GM23338 (cell line): ENCODE data around the gene CDH23. TPM values are rescaled to one million over a fixed set of nuclear protein-coding genes. Genes with fewer than 3 reads are reported as not detected.

Experiments
- ATAC-seq: fragments of 200-7000 bp; cut with Tn5 transposase; 3 replicates; pipeline ENCODE4 v1.9.1; 2020
- DNase-seq: peaks from one replicate; pipeline ENCODE4 v3.0.0-alpha.2; 2015; ENCODE audit warnings: low spot score
- H2AFZ ChIP-seq: fragments of 200-600 bp; sonication (generic); 2 replicates; pipeline ENCODE4 v1.8.0; 2016; ENCODE audit warnings: antibody characterized with exemption, mild to moderate bottlenecking, moderate library complexity
- H3F3A ChIP-seq: fragments of 200-600 bp; sonication (generic); replicated peaks from 2 replicates; pipeline ENCODE4 v1.8.0; 2017; ENCODE audit warnings: antibody characterized with exemption, mixed run types, low read depth
- H3K27ac ChIP-seq: fragments of 200-600 bp; sonication (generic); 2 replicates; pipeline ENCODE4 v1.6.1; 2016; ENCODE audit warnings: low read depth
- H3K27me3 ChIP-seq: fragments of 200-600 bp; sonication (generic); 2 replicates; pipeline ENCODE4 v1.8.0; 2016; ENCODE audit warnings: mild to moderate bottlenecking, mixed run types, moderate library complexity; ENCODE audit not compliant: insufficient read depth
- H3K36me3 ChIP-seq: fragments of 200-600 bp; sonication (generic); 2 replicates; pipeline ENCODE4 v1.8.0; 2016; ENCODE audit warnings: mild to moderate bottlenecking; ENCODE audit not compliant: insufficient read depth
- H3K4me1 ChIP-seq: fragments of 200-600 bp; sonication (generic); 2 replicates; pipeline ENCODE4 v1.8.0; 2016; ENCODE audit warnings: mild to moderate bottlenecking, moderate library complexity; ENCODE audit not compliant: insufficient read depth
- H3K4me2 ChIP-seq: fragments of 200-600 bp; sonication (generic); 2 replicates; pipeline ENCODE4 v1.7.1; 2017; ENCODE audit warnings: mixed run types
- H3K4me3 ChIP-seq: fragments of 200-600 bp; sonication (generic); 2 replicates; pipeline ENCODE4 v1.6.1; 2016; ENCODE audit warnings: mixed run types
- H3K79me2 ChIP-seq: fragments of 200-600 bp; sonication (generic); replicated peaks from 2 replicates; pipeline ENCODE4 v1.8.0; 2017; ENCODE audit warnings: mild to moderate bottlenecking; ENCODE audit not compliant: insufficient read depth
- H3K9me2 ChIP-seq: fragments of 200-600 bp; sonication (generic); 2 replicates; pipeline ENCODE4 v1.8.0; 2017; ENCODE audit not compliant: insufficient read depth
- H4K20me1 ChIP-seq: fragments of 200-600 bp; sonication (generic); replicated peaks from 2 replicates; pipeline ENCODE4 v1.8.0; 2017; ENCODE audit warnings: mild to moderate bottlenecking; ENCODE audit not compliant: insufficient read depth
- H3K27ac Mint-ChIP-seq: 2 replicates; pipeline ENCODE4 v1.8.0; 2020; ENCODE audit warnings: inconsistent platforms, mild to moderate bottlenecking, moderate library complexity, mixed read lengths
- H3K27me3 Mint-ChIP-seq: 3 replicates; pipeline ENCODE4 v1.8.0; 2022; ENCODE audit warnings: low read depth, mild to moderate bottlenecking, moderate library complexity, mixed read lengths, inconsistent platforms; ENCODE audit not compliant: insufficient read depth, poor library complexity
- H3K36me3 Mint-ChIP-seq: 3 replicates; pipeline ENCODE4 v1.8.0; 2021; ENCODE audit warnings: low read depth, mild to moderate bottlenecking, inconsistent platforms, moderate library complexity, mixed read lengths
- H3K4me1 Mint-ChIP-seq: 3 replicates; pipeline ENCODE4 v1.8.0; 2020; ENCODE audit warnings: mild to moderate bottlenecking, inconsistent platforms, mixed read lengths
- H3K4me3 Mint-ChIP-seq: 3 replicates; pipeline ENCODE4 v1.8.0; 2021; ENCODE audit warnings: moderate library complexity, mild to moderate bottlenecking, inconsistent platforms, mixed read lengths
- H3K9me3 Mint-ChIP-seq: 3 replicates; pipeline ENCODE4 v1.8.0; 2020; ENCODE audit warnings: moderate library complexity, mild to moderate bottlenecking, inconsistent platforms, mixed read lengths
- CREB1 ChIP-seq: fragments of 250-450 bp; sonication (Bioruptor Pico); IDR thresholded peaks from 2 replicates; pipeline ENCODE4 v1.5.0; 2020; ENCODE audit warnings: low read depth, mild to moderate bottlenecking, moderate library complexity
- ETS1 ChIP-seq: IDR thresholded peaks from 2 replicates; pipeline ENCODE4 v1.6.1; 2016; ENCODE audit warnings: antibody characterized with exemption
- EZH2phosphoT487 ChIP-seq: fragments of 200-600 bp; sonication (generic); IDR thresholded peaks from one replicate; pipeline ENCODE4 v1.8.1; 2018; ENCODE audit warnings: antibody characterized with exemption; ENCODE audit not compliant: unreplicated experiment
- JUNB ChIP-seq: IDR thresholded peaks from one replicate; pipeline ENCODE4 v1.6.1; 2016; ENCODE audit warnings: antibody characterized with exemption; ENCODE audit not compliant: unreplicated experiment
- NANOG ChIP-seq: IDR thresholded peaks from 2 replicates; pipeline ENCODE4 v1.6.1; 2016; ENCODE audit warnings: antibody characterized with exemption, borderline replicate concordance
- POLR2AphosphoS5 ChIP-seq: IDR thresholded peaks from 2 replicates; pipeline ENCODE4 v1.6.1; 2016; ENCODE audit warnings: antibody characterized with exemption, low read depth
- STAT1 ChIP-seq: IDR thresholded peaks from one replicate; pipeline ENCODE4 v1.6.1; 2016; ENCODE audit warnings: antibody characterized with exemption; ENCODE audit not compliant: unreplicated experiment
- ZNF114 ChIP-seq: fragments of 250-450 bp; sonication (Bioruptor Pico); IDR thresholded peaks from 2 replicates; pipeline ENCODE4 v1.5.0; 2020; ENCODE audit warnings: mild to moderate bottlenecking, moderate library complexity
- polyA plus RNA-seq: library from polyadenylated mRNA; unstranded; fragments of >200 nt; fragmentation: Nextera tagmentation; extraction: Ambion mirVana; gene quantifications from 2 replicates; pipeline ENCODE4 v1.2.1, GENCODE V29; 2016
- total RNA-seq: library from RNA; depleted of rRNA; stranded (reverse); fragments of >200 nt; shearing (Covaris generic); gene quantifications from 2 replicates; pipeline ENCODE4 v1.2.3, GENCODE V29; 2014
- TF ChIP-seq, protein P1 (sequence below): fragments of 250-450 bp; sonication (Bioruptor Pico); IDR thresholded peaks from 2 replicates; pipeline ENCODE4 v1.5.0; 2020; ENCODE audit warnings: mild to moderate bottlenecking, moderate library complexity

CDH23 gene
- total and polyA plus RNA-seq, 2 experiments from 2014 or later: 0.95 to 4.3 TPM

DNA sequence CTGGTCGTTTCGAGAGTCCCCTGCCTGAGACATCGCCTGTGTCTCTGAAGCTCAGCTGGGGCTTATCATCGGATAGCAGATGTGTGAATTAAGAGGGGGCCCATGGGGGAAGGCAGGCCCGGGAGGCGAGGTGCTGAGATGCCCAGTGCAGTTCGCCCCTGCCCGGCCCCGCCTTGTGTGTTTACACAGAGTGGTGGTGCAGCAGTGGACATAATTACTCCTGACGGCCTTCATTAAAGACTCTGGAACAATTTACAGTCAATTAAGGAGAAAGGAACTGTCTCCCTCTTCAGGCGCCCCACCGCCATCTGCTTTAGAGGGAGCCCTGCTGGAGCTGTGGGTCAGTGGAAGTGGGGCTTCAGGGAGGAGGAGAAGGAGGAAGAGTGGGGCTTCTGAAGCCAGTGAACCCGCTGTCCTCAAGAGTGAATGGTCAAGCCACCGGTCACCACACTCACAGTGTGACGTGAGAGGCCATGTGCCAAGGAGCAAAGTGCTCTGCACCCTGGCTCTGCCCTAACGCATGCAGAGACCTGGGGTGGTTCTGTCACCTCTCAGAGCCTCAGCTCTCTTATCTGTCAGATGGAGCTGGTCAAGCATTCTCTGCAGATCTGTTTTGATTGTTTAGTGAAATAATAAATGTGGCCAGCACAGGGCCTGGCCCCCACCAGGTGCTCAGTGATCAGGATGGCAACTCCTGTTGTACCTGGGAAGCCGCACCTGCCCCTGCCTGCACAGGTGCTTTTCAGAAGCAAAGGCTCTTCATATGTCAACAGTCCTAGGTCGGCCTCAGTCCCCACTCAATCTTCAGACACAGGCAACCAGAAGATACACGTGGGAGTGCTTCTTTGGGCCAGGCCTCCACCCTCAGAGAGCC is 65.6 kb downstream of the CDH23 start (continued):
- TF ChIP-seq, protein P1, sequence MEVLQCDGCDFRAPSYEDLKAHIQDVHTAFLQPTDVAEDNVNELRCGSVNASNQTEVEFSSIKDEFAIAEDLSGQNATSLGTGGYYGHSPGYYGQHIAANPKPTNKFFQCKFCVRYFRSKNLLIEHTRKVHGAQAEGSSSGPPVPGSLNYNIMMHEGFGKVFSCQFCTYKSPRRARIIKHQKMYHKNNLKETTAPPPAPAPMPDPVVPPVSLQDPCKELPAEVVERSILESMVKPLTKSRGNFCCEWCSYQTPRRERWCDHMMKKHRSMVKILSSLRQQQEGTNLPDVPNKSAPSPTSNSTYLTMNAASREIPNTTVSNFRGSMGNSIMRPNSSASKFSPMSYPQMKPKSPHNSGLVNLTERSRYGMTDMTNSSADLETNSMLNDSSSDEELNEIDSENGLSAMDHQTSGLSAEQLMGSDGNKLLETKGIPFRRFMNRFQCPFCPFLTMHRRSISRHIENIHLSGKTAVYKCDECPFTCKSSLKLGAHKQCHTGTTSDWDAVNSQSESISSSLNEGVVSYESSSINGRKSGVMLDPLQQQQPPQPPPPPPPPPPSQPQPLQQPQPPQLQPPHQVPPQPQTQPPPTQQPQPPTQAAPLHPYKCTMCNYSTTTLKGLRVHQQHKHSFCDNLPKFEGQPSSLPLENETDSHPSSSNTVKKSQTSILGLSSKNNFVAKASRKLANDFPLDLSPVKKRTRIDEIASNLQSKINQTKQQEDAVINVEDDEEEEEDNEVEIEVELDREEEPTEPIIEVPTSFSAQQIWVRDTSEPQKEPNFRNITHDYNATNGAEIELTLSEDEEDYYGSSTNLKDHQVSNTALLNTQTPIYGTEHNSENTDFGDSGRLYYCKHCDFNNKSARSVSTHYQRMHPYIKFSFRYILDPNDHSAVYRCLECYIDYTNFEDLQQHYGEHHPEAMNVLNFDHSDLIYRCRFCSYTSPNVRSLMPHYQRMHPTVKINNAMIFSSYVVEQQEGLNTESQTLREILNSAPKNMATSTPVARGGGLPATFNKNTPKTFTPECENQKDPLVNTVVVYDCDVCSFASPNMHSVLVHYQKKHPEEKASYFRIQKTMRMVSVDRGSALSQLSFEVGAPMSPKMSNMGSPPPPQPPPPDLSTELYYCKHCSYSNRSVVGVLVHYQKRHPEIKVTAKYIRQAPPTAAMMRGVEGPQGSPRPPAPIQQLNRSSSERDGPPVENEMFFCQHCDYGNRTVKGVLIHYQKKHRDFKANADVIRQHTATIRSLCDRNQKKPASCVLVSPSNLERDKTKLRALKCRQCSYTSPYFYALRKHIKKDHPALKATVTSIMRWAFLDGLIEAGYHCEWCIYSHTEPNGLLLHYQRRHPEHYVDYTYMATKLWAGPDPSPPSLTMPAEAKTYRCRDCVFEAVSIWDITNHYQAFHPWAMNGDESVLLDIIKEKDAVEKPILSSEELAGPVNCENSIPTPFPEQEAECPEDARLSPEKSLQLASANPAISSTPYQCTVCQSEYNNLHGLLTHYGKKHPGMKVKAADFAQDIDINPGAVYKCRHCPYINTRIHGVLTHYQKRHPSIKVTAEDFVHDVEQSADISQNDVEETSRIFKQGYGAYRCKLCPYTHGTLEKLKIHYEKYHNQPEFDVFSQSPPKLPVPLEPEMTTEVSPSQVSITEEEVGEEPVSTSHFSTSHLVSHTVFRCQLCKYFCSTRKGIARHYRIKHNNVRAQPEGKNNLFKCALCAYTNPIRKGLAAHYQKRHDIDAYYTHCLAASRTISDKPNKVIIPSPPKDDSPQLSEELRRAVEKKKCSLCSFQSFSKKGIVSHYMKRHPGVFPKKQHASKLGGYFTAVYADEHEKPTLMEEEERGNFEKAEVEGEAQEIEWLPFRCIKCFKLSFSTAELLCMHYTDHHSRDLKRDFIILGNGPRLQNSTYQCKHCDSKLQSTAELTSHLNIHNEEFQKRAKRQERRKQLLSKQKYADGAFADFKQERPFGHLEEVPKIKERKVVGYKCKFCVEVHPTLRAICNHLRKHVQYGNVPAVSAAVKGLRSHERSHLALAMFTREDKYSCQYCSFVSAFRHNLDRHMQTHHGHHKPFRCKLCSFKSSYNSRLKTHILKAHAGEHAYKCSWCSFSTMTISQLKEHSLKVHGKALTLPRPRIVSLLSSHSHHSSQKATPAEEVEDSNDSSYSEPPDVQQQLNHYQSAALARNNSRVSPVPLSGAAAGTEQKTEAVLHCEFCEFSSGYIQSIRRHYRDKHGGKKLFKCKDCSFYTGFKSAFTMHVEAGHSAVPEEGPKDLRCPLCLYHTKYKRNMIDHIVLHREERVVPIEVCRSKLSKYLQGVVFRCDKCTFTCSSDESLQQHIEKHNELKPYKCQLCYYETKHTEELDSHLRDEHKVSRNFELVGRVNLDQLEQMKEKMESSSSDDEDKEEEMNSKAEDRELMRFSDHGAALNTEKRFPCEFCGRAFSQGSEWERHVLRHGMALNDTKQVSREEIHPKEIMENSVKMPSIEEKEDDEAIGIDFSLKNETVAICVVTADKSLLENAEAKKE (CRISPR knock-in tag): no peak
- TF ChIP-seq NANOG (no peak), STAT1 (no peak)

DNA sequence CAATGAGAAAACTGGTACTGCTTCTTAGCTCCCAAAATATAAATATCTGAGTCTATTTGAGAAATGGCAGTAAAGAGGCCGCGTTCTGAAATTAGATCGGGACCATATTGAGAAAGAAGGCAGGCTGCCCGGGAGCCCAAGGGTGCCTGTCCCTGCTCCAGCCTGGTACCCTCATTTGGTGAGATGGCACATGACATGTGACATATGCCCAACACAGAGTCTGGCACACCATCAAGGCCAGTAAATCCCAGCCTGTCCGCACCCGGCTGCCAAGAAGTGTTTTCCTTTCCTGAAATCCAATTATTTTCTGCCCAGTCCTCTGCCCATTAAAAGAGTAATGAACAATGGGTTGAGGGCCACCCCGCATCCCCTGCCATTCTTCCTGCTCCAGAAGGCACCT is 66.4 kb downstream of the CDH23 start:
- H3K4me1 ChIP-seq: no peaks in the 10 kb centered on the region
- ATAC-seq: no peak
- H3K4me2 ChIP-seq: no peak overlapping the region
- Mint-ChIP-seq H3K4me1 (no peaks in the 10 kb centered on the region), H3K27ac (no peak overlapping the region), H3K4me3 (no peak overlapping the region), H3K9me3 (no peaks in the 10 kb centered on the region), H3K36me3 (no peaks in the 10 kb centered on the region), H3K27me3 (peaks cover 6% of the 10 kb centered on the region)
- H3K9me2 ChIP-seq: no peaks in the 10 kb centered on the region
- H3K79me2 ChIP-seq: no peaks in the 10 kb centered on the region
- no peak overlapping the region for H3K4me3 ChIP-seq
- no peak overlapping the region for H3K27ac ChIP-seq
- no peaks in the 10 kb centered on the region; the same call in 1 of the 2 replicates for H4K20me1 ChIP-seq
- no peaks in the 10 kb centered on the region for H3F3A ChIP-seq
- no peak for DNase-seq
- no peak overlapping the region for H2AFZ ChIP-seq
- TF ChIP-seq STAT1 (no peak), CREB1 (CRISPR knock-in tag) (no peak), ZNF114 (CRISPR knock-in tag) (no peak), EZH2phosphoT487 (no peak), JUNB (no peak), NANOG (no peak), ETS1 (no peak), POLR2AphosphoS5 (no peak)
- H3K27me3 ChIP-seq: no peaks in the 10 kb centered on the region
- H3K36me3 ChIP-seq: no peaks in the 10 kb centered on the region
